BLaER1 treated with 17β-estradiol and CSF1 and Interleukin-3, amounts not matched to agents 10 nM and 100 nM (cell line): ENCODE results near the gene GLIPR1L2.
"Not testable (repeated sequence)": the region's sequence is repeated elsewhere in the genome, so short reads cannot be mapped to it uniquely, and the experiment has no call there.

Source experiments
- H3K27ac ChIP-seq, 11 experiments: shearing (Covaris generic); formaldehyde crosslinking; 2 replicates each; pipeline ENCODE4 v1.8.1; 2022
- H3K27me3 ChIP-seq, 11 experiments: shearing (Covaris generic); formaldehyde crosslinking; 2 replicates each; pipeline ENCODE4 v1.8.1; 2022
- H3K36me3 ChIP-seq, 11 experiments: shearing (Covaris generic); formaldehyde crosslinking; 2 replicates each; pipeline ENCODE4 v1.8.1; 2022
- H3K4me1 ChIP-seq, 10 experiments: shearing (Covaris generic); formaldehyde crosslinking; 2 replicates each; pipeline ENCODE4 v1.8.1; 2022
- H3K4me2 ChIP-seq, 11 experiments: shearing (Covaris generic); formaldehyde crosslinking; 2 replicates each; pipeline ENCODE4 v1.8.1; 2022
- H3K4me3 ChIP-seq, 10 experiments: shearing (Covaris generic); formaldehyde crosslinking; 2 replicates each; pipeline ENCODE4 v1.8.1; 2022
- H3K9ac ChIP-seq, 11 experiments: shearing (Covaris generic); formaldehyde crosslinking; 2 replicates each; pipeline ENCODE4 v1.8.1; 2022
- H3K9me3 ChIP-seq, 11 experiments: shearing (Covaris generic); formaldehyde crosslinking; replicated peaks in 1 of 11; 2 replicates each; pipeline ENCODE4 v1.8.1; 2022
- H4K20me1 ChIP-seq, 11 experiments: shearing (Covaris generic); formaldehyde crosslinking; 2 replicates each; pipeline ENCODE4 v1.8.1; 2022
- Cebpa-rat ChIP-seq, 11 experiments: shearing (Covaris generic); IDR thresholded peaks; 2 replicates each; pipeline ENCODE4 v1.8.1; 2022

The GLIPR1L2 gene

GRCh38 chr12:75443709-75444108, 52.8 kb downstream of the GLIPR1L2 start:
- Histone ChIP-seq H3K4me1 (peaks cover 0 to 26% (median 1%) of the 10 kb centered on the region in 10 experiments; a peak in 13 of 20 replicates), H3K27ac (no peak overlapping the region), H3K4me3 (no peak overlapping the region), H4K20me1 (no peaks in the 10 kb centered on the region), H3K9me3 (peaks cover 0 to 19% (median 7%) of the 10 kb centered on the region in 11 experiments; a peak in 9 of 22 replicates), H3K36me3 (no peaks in the 10 kb centered on the region), H3K4me2 (peak overlapping the region in 3 of 11 experiments; percentile 29 to 44 (median 30); a peak in 5 of 22 replicates), H3K9ac (no peak overlapping the region), H3K27me3 (no peaks in the 10 kb centered on the region)
- TF ChIP-seq Cebpa-rat (IDR thresholded peaks at IDR 0.05) = no peak

GRCh38 chr12:75444429-75445136, 53.7 kb downstream of the GLIPR1L2 start:
- Histone ChIP-seq H3K36me3 (no peaks in the 10 kb centered on the region), H3K4me2 (peak overlapping the region in 4 of 11 experiments; percentile 1 to 44 (median 14); a peak in 6 of 22 replicates), H3K4me1 (peaks cover 0 to 25% (median 0%) of the 10 kb centered on the region in 10 experiments; a peak in 8 of 20 replicates), H3K27me3 (no peaks in the 10 kb centered on the region), H4K20me1 (no peaks in the 10 kb centered on the region), H3K9ac (no peak overlapping the region), H3K4me3 (no peak overlapping the region), H3K27ac (no peak overlapping the region; a peak in 2 of 22 replicates), H3K9me3 (peaks cover 0 to 19% (median 7%) of the 10 kb centered on the region in 11 experiments; a peak in 9 of 22 replicates)
- TF ChIP-seq Cebpa-rat (IDR thresholded peaks at IDR 0.05) = no peak

- H4K20me1 ChIP-seq, H3K9ac ChIP-seq, H3K4me3 ChIP-seq, H3K36me3 ChIP-seq, H3K27me3 ChIP-seq, H3K27ac ChIP-seq: not testable (repeated sequence)
- Histone ChIP-seq H3K4me1 (peaks cover 0 to 25% (median 0%) of the 10 kb centered on the region in 10 experiments; a peak in 8 of 20 replicates), H3K9me3 (peaks cover 0 to 19% (median 7%) of the 10 kb centered on the region in 11 experiments; a peak in 9 of 22 replicates), H3K4me2 (peak overlapping the region in 2 of 11 experiments; percentile 19 to 44; a peak in 3 of 22 replicates)
Observed at GRCh38 chr12:75445137-75445507, 54.2 kb downstream of the GLIPR1L2 start.

- Histone ChIP-seq H3K9me3 (peaks cover 0 to 5% (median 3%) of the 10 kb centered on the region in 11 experiments; a peak in 8 of 22 replicates), H3K27me3 (no peaks in the 10 kb centered on the region), H3K4me3 (no peak overlapping the region), H3K27ac (no peak overlapping the region), H3K36me3 (no peaks in the 10 kb centered on the region), H3K4me2 (no peak overlapping the region), H4K20me1 (no peaks in the 10 kb centered on the region), H3K4me1 (peaks cover 0 to 25% (median 0%) of the 10 kb centered on the region in 10 experiments; a peak in 8 of 20 replicates), H3K9ac (no peak overlapping the region)
- no peak for TF ChIP-seq Cebpa-rat (IDR thresholded peaks at IDR 0.05)
Observed at GRCh38 chr12:75446857-75447256, 56.0 kb downstream of the GLIPR1L2 start.

- Histone ChIP-seq H3K36me3 (no peaks in the 10 kb centered on the region), H4K20me1 (no peaks in the 10 kb centered on the region), H3K27me3 (no peaks in the 10 kb centered on the region), H3K4me1 (peaks cover 0 to 26% (median 0%) of the 10 kb centered on the region in 10 experiments; a peak in 8 of 20 replicates), H3K4me2 (no peak overlapping the region), H3K9ac (no peak overlapping the region), H3K9me3 (no peaks in the 10 kb centered on the region), H3K4me3 (no peak overlapping the region), H3K27ac (no peak overlapping the region)
- no peak for TF ChIP-seq Cebpa-rat (IDR thresholded peaks at IDR 0.05)
Observed at GRCh38 chr12:75447691-75448393, 57.0 kb downstream of the GLIPR1L2 start.

GRCh38 chr12:75452675-75453330, 61.9 kb downstream of the GLIPR1L2 start:
- no peaks in the 10 kb centered on the region for H3K27me3 ChIP-seq
- H3K9me3 ChIP-seq = peaks cover 5 to 31% (median 22%) of the 10 kb centered on the region in 11 experiments
- no peak overlapping the region for H3K4me2 ChIP-seq
- H3K27ac ChIP-seq = no peak overlapping the region; a peak in 1 of 22 replicates
- H3K4me1 ChIP-seq = peaks cover 0 to 39% (median 5%) of the 10 kb centered on the region in 10 experiments; a peak in 10 of 20 replicates
- no peaks in the 10 kb centered on the region for H3K36me3 ChIP-seq
- H3K4me3 ChIP-seq = no peak overlapping the region
- TF ChIP-seq Cebpa-rat (IDR thresholded peaks at IDR 0.05) = no peak
- H3K9ac ChIP-seq = no peak overlapping the region
- H4K20me1 ChIP-seq = no peaks in the 10 kb centered on the region

GRCh38 chr12:75455839-75456238, 65.0 kb downstream of the GLIPR1L2 start:
- H3K9me3 ChIP-seq = peaks cover 28 to 57% (median 42%) of the 10 kb centered on the region in 11 experiments
- no peak for TF ChIP-seq Cebpa-rat (IDR thresholded peaks at IDR 0.05)
- H4K20me1 ChIP-seq = no peaks in the 10 kb centered on the region
- no peaks in the 10 kb centered on the region for H3K27me3 ChIP-seq
- H3K9ac ChIP-seq = no peak overlapping the region
- H3K4me1 ChIP-seq = peaks cover 0 to 41% (median 5%) of the 10 kb centered on the region in 10 experiments; a peak in 10 of 20 replicates
- peak overlapping the region in 6 of 11 experiments; percentile 17 to 67 (median 38); a peak in 9 of 22 replicates for H3K27ac ChIP-seq
- H3K4me3 ChIP-seq = no peak overlapping the region
- H3K4me2 ChIP-seq = peak overlapping the region in 4 of 11 experiments; percentile 29 to 52 (median 38); a peak in 6 of 22 replicates
- peaks cover 0 to 11% (median 0%) of the 10 kb centered on the region in 11 experiments; a peak in 1 of 22 replicates for H3K36me3 ChIP-seq

- peaks cover 0 to 11% (median 0%) of the 10 kb centered on the region in 11 experiments; a peak in 1 of 22 replicates for H3K36me3 ChIP-seq
- no peaks in the 10 kb centered on the region for H4K20me1 ChIP-seq
- no peak overlapping the region; a peak in 1 of 20 replicates for H3K4me3 ChIP-seq
- no peak overlapping the region; a peak in 1 of 22 replicates for H3K9ac ChIP-seq
- H3K4me1 ChIP-seq = peaks cover 0 to 41% (median 5%) of the 10 kb centered on the region in 10 experiments; a peak in 10 of 20 replicates
- H3K4me2 ChIP-seq = peak overlapping the region in 3 of 11 experiments; percentile 2 to 35 (median 6); a peak in 5 of 22 replicates
- TF ChIP-seq Cebpa-rat (IDR thresholded peaks at IDR 0.05) = no peak
- H3K27ac ChIP-seq = peak overlapping the region in 10 of 11 experiments; percentile 10 to 67 (median 51); a peak in 17 of 22 replicates
- no peaks in the 10 kb centered on the region for H3K27me3 ChIP-seq
- H3K9me3 ChIP-seq = peaks cover 28 to 66% (median 42%) of the 10 kb centered on the region in 11 experiments
Observed at GRCh38 chr12:75457191-75457590, 66.3 kb downstream of the GLIPR1L2 start.

- H3K9ac ChIP-seq, H3K27me3 ChIP-seq, H3K4me3 ChIP-seq, H4K20me1 ChIP-seq, H3K4me2 ChIP-seq: not testable (repeated sequence)
- Histone ChIP-seq H3K36me3 (peaks cover 0 to 11% (median 0%) of the 10 kb centered on the region in 11 experiments; a peak in 1 of 22 replicates), H3K27ac (peak overlapping the region in 9 of 11 experiments; percentile 40 to 67 (median 51); a peak in 15 of 22 replicates), H3K9me3 (peaks cover 28 to 66% (median 42%) of the 10 kb centered on the region in 11 experiments), H3K4me1 (peaks cover 0 to 41% (median 5%) of the 10 kb centered on the region in 10 experiments; a peak in 10 of 20 replicates)
Observed at GRCh38 chr12:75457866-75458265, 67.0 kb downstream of the GLIPR1L2 start.
